Neural cell (in vitro differentiated cells): ENCODE data around the gene ZSCAN21. TPM values are rescaled to one million over a fixed set of nuclear protein-coding genes. Genes with fewer than 3 reads are reported as not detected.

ENCODE experiments used
- H2AFZ ChIP-seq: fragments of 200-600, 300-800 bp; sonication (generic), shearing (Covaris generic); 2 replicates; pipeline ENCODE4 v1.6.0; 2014; ENCODE audit warnings: low read depth, mild to moderate bottlenecking, antibody characterized with exemption, low read length, moderate library complexity
- H3F3A ChIP-seq: fragments of 200-600 bp; shearing (Covaris generic); 2 replicates; pipeline ENCODE4 v1.6.1; 2016; ENCODE audit warnings: mild to moderate bottlenecking, moderate library complexity, mixed read lengths, antibody characterized with exemption, low read length; ENCODE audit not compliant: insufficient read depth, poor library complexity, severe bottlenecking
- H3K27ac ChIP-seq: fragments of 200-600, 300-800 bp; sonication (generic), shearing (Covaris generic); 2 replicates; pipeline ENCODE4 v1.5.1; 2014; ENCODE audit warnings: mild to moderate bottlenecking, low read length, moderate library complexity
- H3K27me3 ChIP-seq: fragments of 300-800, 200-600 bp; sonication (generic), shearing (Covaris generic); 2 replicates; pipeline ENCODE4 v1.6.0; 2014; ENCODE audit warnings: mild to moderate bottlenecking, low read depth, low read length, moderate library complexity; ENCODE audit not compliant: insufficient read depth
- H3K36me3 ChIP-seq: fragments of 300-800, 200-600 bp; sonication (generic), shearing (Covaris generic); 2 replicates; pipeline ENCODE4 v1.5.1; 2014; ENCODE audit warnings: mild to moderate bottlenecking, antibody characterized with exemption, low read length, moderate library complexity; ENCODE audit not compliant: insufficient read depth
- H3K4me2 ChIP-seq: fragments of 300-800, 200-600 bp; sonication (generic), shearing (Covaris generic); 2 replicates; pipeline ENCODE4 v1.6.0; 2014; ENCODE audit warnings: mild to moderate bottlenecking, low read length
- H3K4me3 ChIP-seq: fragments of 300-800, 200-600 bp; sonication (generic), shearing (Covaris generic); 2 replicates; pipeline ENCODE4 v1.5.1; 2014; ENCODE audit warnings: mild to moderate bottlenecking, low read length, moderate library complexity
- H3K79me2 ChIP-seq: fragments of 200-600 bp; shearing (Covaris generic); replicated peaks from 2 replicates; pipeline ENCODE4 v1.6.0; 2014; ENCODE audit warnings: mild to moderate bottlenecking, low read length, moderate library complexity; ENCODE audit not compliant: insufficient read depth
- H3K9ac ChIP-seq: fragments of 300-800, 200-600 bp; sonication (generic), shearing (Covaris generic); 2 replicates; pipeline ENCODE4 v1.6.1; 2016; ENCODE audit warnings: mild to moderate bottlenecking, low read length, mixed read lengths
- H3K9me2 ChIP-seq: fragments of 200-600 bp; shearing (Covaris generic); 2 replicates; pipeline ENCODE4 v1.6.1; 2016; ENCODE audit warnings: mild to moderate bottlenecking, low read length, mixed read lengths; ENCODE audit not compliant: insufficient read depth
- H3K9me3 ChIP-seq: fragments of 200-600, 300-800 bp; sonication (generic), shearing (Covaris generic); 2 replicates; pipeline ENCODE4 v1.6.1; 2016; ENCODE audit warnings: mild to moderate bottlenecking, mixed run types, low read length, moderate library complexity, mixed read lengths
- H4K20me1 ChIP-seq: fragments of 200-600 bp; shearing (Covaris generic); 2 replicates; pipeline ENCODE4 v1.6.1; 2016; ENCODE audit warnings: mild to moderate bottlenecking, mixed run types; ENCODE audit not compliant: insufficient read depth
- CTCF ChIP-seq: fragments of 450-650 bp; IDR thresholded peaks from 2 replicates; pipeline ENCODE4 v1.5.1; 2014; ENCODE audit warnings: antibody characterized with exemption, mild to moderate bottlenecking, moderate library complexity; ENCODE audit not compliant: poor library complexity, severe bottlenecking
- EP300 ChIP-seq: fragments of 450-650 bp; conservative IDR thresholded peaks from 2 replicates; pipeline ENCODE4 v1.6.1; 2014; ENCODE audit warnings: antibody characterized with exemption, mild to moderate bottlenecking, moderate library complexity; ENCODE audit not compliant: poor library complexity, severe bottlenecking
- EZH2 ChIP-seq: fragments of 200-600, 300-800 bp; shearing (Covaris generic), sonication (generic); IDR thresholded peaks from 2 replicates; pipeline ENCODE4 v1.6.1; 2014; ENCODE audit warnings: antibody characterized with exemption, low read length, borderline replicate concordance, mild to moderate bottlenecking; ENCODE audit not compliant: insufficient read depth, poor library complexity, severe bottlenecking
- MXI1 ChIP-seq: fragments of 450-650 bp; conservative IDR thresholded peaks from 2 replicates; pipeline ENCODE4 v1.6.1; 2014; ENCODE audit warnings: antibody characterized with exemption, mild to moderate bottlenecking; ENCODE audit not compliant: poor library complexity, severe bottlenecking
- POLR2AphosphoS5 ChIP-seq: IDR thresholded peaks from 2 replicates; pipeline ENCODE4 v1.6.1; 2012
- RAD21 ChIP-seq: fragments of 450-650 bp; conservative IDR thresholded peaks from 2 replicates; pipeline ENCODE4 v1.6.1; 2014; ENCODE audit warnings: antibody characterized with exemption, mild to moderate bottlenecking, moderate library complexity
- REST ChIP-seq: IDR thresholded peaks from 2 replicates; pipeline ENCODE4 v1.6.1; 2012; ENCODE audit warnings: borderline replicate concordance
- SMC3 ChIP-seq: fragments of 450-650 bp; conservative IDR thresholded peaks from 2 replicates; pipeline ENCODE4 v1.6.1; 2014; ENCODE audit warnings: antibody characterized with exemption, mild to moderate bottlenecking, moderate library complexity; ENCODE audit not compliant: poor library complexity
- TAF1 ChIP-seq: IDR thresholded peaks from 2 replicates; pipeline ENCODE4 v1.6.1; 2012; ENCODE audit warnings: low read depth
- polyA minus RNA-seq: library from RNA; depleted of rRNA, polyadenylated mRNA; stranded (reverse); fragments of >200 nt; gene quantifications from 2 replicates; pipeline ENCODE4 v1.2.3, GENCODE V29; 2014
- polyA plus RNA-seq: library from polyadenylated mRNA; depleted of rRNA; stranded (reverse); fragments of >200 nt; gene quantifications from 2 replicates; pipeline ENCODE4 v1.2.3, GENCODE V29; 2014

ZSCAN21 gene
- polyA plus RNA-seq (26.0 and 27.6 TPM in 2 replicates), polyA minus RNA-seq (28.6 and 31.7 TPM in 2 replicates)

GRCh38 chr7:100049441-100050291 lies at the start of gene ZSCAN21:
TSS of gene ZSCAN21 (plus strand) at chr7:100049774. CDS start at chr7:100057007, 7,233 bp downstream.
- peak within 1 kb of the TSS; percentile 82 for H3K4me3 ChIP-seq
- H3K9me2 ChIP-seq = no peaks in the 10 kb centered on the region
- peaks cover 17% of the 10 kb centered on the region for H3K79me2 ChIP-seq
- peak within 1 kb of the TSS; percentile 55 for H3K4me2 ChIP-seq
- peak within 1 kb of the TSS; percentile 93 for H3K9ac ChIP-seq
- H4K20me1 ChIP-seq = no peaks in the 10 kb centered on the region
- TF ChIP-seq POLR2AphosphoS5 (peak; percentile 96), SMC3 (peak; percentile 46), RAD21 (no peak), EZH2 (no peak), REST (peak; percentile 85), MXI1 (peak; percentile 80), CTCF (peak; percentile 63), TAF1 (peak; percentile 81), EP300 (peak; percentile 62)
- H3F3A ChIP-seq = no peaks in the 10 kb centered on the region
- H3K9me3 ChIP-seq = no peaks in the 10 kb centered on the region
- H2AFZ ChIP-seq = peak within 1 kb of the TSS; percentile 91
- peak within 1 kb of the TSS; percentile 92 for H3K27ac ChIP-seq
- H3K27me3 ChIP-seq = no peaks in the 10 kb centered on the region
- no peaks in the 10 kb centered on the region for H3K36me3 ChIP-seq

- no peaks in the 10 kb centered on the region for H4K20me1 ChIP-seq
- H3K4me3 ChIP-seq = no peak overlapping the region
- H3K27ac ChIP-seq = no peak overlapping the region
- H3K79me2 ChIP-seq = no peaks in the 10 kb centered on the region
- no peak for TF ChIP-seq RAD21
- no peak for TF ChIP-seq SMC3
- TF ChIP-seq EZH2 = no peak
- no peak for TF ChIP-seq REST
- TF ChIP-seq MXI1 = no peak
- no peak for TF ChIP-seq POLR2AphosphoS5
- H2AFZ ChIP-seq = no peak overlapping the region
- no peaks in the 10 kb centered on the region for H3K9me3 ChIP-seq
- no peaks in the 10 kb centered on the region for H3F3A ChIP-seq
- H3K36me3 ChIP-seq = no peaks in the 10 kb centered on the region
- H3K27me3 ChIP-seq = no peaks in the 10 kb centered on the region
- no peaks in the 10 kb centered on the region for H3K9me2 ChIP-seq
- no peak overlapping the region for H3K9ac ChIP-seq
- H3K4me2 ChIP-seq = no peak overlapping the region
Measured at GRCh38 chr7:100000239-100000638, 49.3 kb upstream of the ZSCAN21 start.
